Nephron (organoid): ENCODE data around the gene HHATL.

Experiments
- H3K27ac Mint-ChIP-seq, 3 experiments: 2 replicates each; pipeline ENCODE4 v1.8.0; 2020; ENCODE audit warnings: mixed read lengths in 3 of 3, mild to moderate bottlenecking in 2 of 3, moderate library complexity in 1 of 3
- H3K27me3 Mint-ChIP-seq: 2 replicates; pipeline ENCODE4 v1.8.0; 2021; ENCODE audit warnings: low read depth, mild to moderate bottlenecking, moderate library complexity, mixed read lengths
- H3K36me3 Mint-ChIP-seq: 2 replicates; pipeline ENCODE4 v1.8.0; 2020; ENCODE audit warnings: low read depth, mixed read lengths
- H3K4me1 Mint-ChIP-seq: 2 replicates; pipeline ENCODE4 v1.8.0; 2020; ENCODE audit warnings: mixed read lengths
- H3K4me3 Mint-ChIP-seq, 3 experiments: 2 replicates each; pipeline ENCODE4 v1.8.0; 2020; ENCODE audit warnings: mild to moderate bottlenecking in 3 of 3, mixed read lengths in 3 of 3, moderate library complexity in 2 of 3
- H3K9me3 Mint-ChIP-seq: 2 replicates; pipeline ENCODE4 v1.8.0; 2020; ENCODE audit warnings: mixed read lengths
- TF ChIP-seq, protein P1 (sequence below), 3 experiments: fragments of 200-600 bp; sonication (generic); IDR thresholded peaks; one replicate each; pipeline ENCODE4 v1.5.0; 2021; ENCODE audit warnings: antibody characterized with exemption in 3 of 3; ENCODE audit not compliant: unreplicated experiment in 3 of 3

Gene HHATL

DNA sequence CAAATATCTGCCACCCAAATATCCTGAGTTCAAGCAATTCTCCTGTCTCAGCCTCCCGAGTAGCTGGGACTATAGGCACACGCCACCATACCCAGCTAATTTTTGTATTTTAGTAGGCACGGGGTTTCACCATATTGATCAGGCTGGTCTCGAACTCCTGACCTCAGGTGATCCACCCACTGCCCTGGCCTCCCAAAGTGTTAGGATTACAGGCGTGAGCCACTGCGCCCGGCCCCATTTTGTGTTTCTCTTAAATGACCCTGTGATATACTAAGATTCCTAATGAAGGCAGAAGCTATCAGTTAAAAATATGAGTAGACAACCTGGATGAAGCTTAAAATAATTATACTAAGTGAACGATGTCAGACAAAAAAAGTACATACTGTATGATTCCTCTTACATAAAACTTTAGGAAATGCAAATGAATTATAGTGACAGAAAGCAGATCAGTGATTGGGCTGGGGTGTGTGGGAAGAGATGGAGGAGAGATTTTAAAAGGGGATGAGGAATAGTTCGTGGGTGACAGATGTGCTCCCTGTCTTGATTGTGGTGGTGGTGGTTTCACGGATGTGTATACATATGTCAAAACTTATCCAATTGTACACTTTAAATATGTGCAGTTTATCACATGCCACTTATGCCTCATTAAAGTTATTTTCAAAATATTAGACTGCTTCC is 21.1 kb downstream of the HHATL start:
- H3K27ac Mint-ChIP-seq, result no peak overlapping the region
- H3K4me3 Mint-ChIP-seq, result no peak overlapping the region
- TF ChIP-seq, protein P1, sequence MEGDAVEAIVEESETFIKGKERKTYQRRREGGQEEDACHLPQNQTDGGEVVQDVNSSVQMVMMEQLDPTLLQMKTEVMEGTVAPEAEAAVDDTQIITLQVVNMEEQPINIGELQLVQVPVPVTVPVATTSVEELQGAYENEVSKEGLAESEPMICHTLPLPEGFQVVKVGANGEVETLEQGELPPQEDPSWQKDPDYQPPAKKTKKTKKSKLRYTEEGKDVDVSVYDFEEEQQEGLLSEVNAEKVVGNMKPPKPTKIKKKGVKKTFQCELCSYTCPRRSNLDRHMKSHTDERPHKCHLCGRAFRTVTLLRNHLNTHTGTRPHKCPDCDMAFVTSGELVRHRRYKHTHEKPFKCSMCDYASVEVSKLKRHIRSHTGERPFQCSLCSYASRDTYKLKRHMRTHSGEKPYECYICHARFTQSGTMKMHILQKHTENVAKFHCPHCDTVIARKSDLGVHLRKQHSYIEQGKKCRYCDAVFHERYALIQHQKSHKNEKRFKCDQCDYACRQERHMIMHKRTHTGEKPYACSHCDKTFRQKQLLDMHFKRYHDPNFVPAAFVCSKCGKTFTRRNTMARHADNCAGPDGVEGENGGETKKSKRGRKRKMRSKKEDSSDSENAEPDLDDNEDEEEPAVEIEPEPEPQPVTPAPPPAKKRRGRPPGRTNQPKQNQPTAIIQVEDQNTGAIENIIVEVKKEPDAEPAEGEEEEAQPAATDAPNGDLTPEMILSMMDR (IDR thresholded peaks at IDR 0.05; ENCODE audit: unreplicated experiment in 3 of 3), result no peak
- peaks cover 11% of the 10 kb centered on the region for H3K9me3 Mint-ChIP-seq
- H3K4me1 Mint-ChIP-seq, result peaks cover 22% of the 10 kb centered on the region
- no peaks in the 10 kb centered on the region for H3K36me3 Mint-ChIP-seq
- H3K27me3 Mint-ChIP-seq, result peaks cover 9% of the 10 kb centered on the region

DNA sequence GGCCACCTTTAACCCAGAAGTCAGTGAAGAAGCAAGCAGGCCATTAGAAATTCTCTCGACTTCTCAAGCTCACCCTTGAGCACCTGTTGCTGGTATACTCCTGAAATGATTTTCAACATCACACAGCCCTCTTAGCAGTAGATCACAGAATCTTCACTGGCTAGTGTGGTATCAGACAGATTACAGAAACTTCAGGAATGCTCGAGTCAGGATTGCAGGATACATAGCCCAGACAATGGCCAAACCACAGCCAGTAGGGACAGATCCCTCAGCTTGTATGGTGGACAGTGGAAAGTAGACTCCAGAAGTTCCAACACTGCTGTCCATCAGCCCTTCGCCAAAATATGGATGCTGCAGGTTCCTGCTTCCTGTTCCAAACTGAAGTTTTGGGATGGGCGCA is 21.8 kb downstream of the HHATL start:
- no peak overlapping the region for H3K4me3 Mint-ChIP-seq
- peaks cover 22% of the 10 kb centered on the region for H3K4me1 Mint-ChIP-seq
- no peaks in the 10 kb centered on the region for H3K36me3 Mint-ChIP-seq
- no peak overlapping the region for H3K27ac Mint-ChIP-seq
- H3K9me3 Mint-ChIP-seq, result peaks cover 15% of the 10 kb centered on the region
- H3K27me3 Mint-ChIP-seq, result peaks cover 7% of the 10 kb centered on the region
- TF ChIP-seq, protein P1 (IDR thresholded peaks at IDR 0.05; ENCODE audit: unreplicated experiment in 3 of 3), result no peak

DNA sequence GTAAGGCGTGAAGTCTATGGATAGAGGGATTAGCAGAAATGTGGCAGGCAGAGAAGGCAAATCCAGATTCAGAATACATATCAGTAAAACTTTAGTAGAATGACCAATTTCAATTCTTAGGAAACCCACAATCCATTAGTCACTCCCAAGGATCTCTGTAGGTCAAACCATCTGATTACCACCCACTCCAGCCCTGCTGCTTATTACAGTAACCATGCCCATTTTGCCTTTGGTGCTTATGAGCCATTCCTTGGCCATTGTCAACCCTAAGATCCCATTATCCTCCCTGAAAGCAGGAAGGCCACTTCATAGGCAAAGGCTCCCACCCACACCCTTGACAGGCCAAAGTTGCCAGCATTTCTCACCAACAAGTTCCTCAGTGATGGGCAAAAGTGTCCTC is 22.3 kb downstream of the HHATL start:
- Mint-ChIP-seq H3K36me3 (no peaks in the 10 kb centered on the region), H3K27ac (no peak overlapping the region)

DNA sequence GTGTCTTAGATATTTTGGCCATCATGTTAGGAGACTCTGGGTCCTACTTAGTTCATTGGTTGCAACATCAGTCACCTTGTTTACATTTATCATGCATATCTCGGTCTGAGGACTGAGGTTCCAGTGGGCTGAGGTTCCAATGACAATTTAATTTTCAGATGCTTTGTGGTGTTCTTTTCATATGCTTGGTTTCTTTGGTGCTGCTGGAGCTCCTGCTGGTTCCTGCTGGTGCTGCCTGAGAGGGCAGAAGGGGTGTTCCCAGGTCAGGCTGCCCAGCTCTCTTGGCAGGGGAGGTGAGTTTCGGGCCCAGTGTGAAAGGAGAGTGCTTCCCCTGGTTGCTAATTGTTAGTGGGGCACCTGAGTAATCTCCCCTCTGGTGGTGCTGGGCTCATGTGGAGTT is 24.2 kb downstream of the HHATL start:
- H3K36me3 Mint-ChIP-seq, result no peaks in the 10 kb centered on the region
- no peak overlapping the region for H3K4me3 Mint-ChIP-seq
- peaks cover 15% of the 10 kb centered on the region for H3K9me3 Mint-ChIP-seq
- TF ChIP-seq, protein P1 (IDR thresholded peaks at IDR 0.05; ENCODE audit: unreplicated experiment in 3 of 3), result no peak
- H3K27ac Mint-ChIP-seq, result no peak overlapping the region
- peaks cover 12% of the 10 kb centered on the region for H3K4me1 Mint-ChIP-seq
- peaks cover 6% of the 10 kb centered on the region for H3K27me3 Mint-ChIP-seq

More for the DNA sequence above, 22.3 kb downstream of the HHATL start:
- H3K4me3 Mint-ChIP-seq, result no peak overlapping the region
- H3K4me1 Mint-ChIP-seq, result peaks cover 22% of the 10 kb centered on the region
- peaks cover 6% of the 10 kb centered on the region for H3K27me3 Mint-ChIP-seq
- TF ChIP-seq, protein P1 (IDR thresholded peaks at IDR 0.05; ENCODE audit: unreplicated experiment in 3 of 3), result no peak
- peaks cover 15% of the 10 kb centered on the region for H3K9me3 Mint-ChIP-seq

DNA sequence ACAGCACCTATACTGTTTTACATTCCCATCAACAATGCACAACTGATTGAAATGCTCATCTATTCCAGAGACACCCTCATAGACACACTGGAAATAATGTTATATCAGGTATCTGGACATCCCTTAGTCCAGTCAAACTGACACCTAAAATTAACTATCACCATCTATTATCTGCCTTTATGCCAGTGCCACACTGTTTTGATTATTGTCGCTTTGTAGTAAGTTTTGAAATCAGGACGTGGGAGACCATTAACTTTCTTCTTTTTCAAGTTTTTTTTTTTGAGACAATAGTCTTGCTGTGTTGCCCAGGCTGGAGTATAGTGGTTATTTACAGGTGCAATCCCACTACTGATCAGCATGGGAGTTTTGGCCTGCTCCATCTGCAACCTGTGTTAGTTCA is 26.7 kb downstream of the HHATL start:
- H3K4me3 Mint-ChIP-seq, result no peak overlapping the region
- H3K27ac Mint-ChIP-seq, result no peak overlapping the region
- H3K36me3 Mint-ChIP-seq, result no peaks in the 10 kb centered on the region
- H3K9me3 Mint-ChIP-seq, result peaks cover 15% of the 10 kb centered on the region
- TF ChIP-seq, protein P1 (IDR thresholded peaks at IDR 0.05; ENCODE audit: unreplicated experiment in 3 of 3), result no peak
- no peaks in the 10 kb centered on the region for H3K4me1 Mint-ChIP-seq
- H3K27me3 Mint-ChIP-seq, result peaks cover 6% of the 10 kb centered on the region

DNA sequence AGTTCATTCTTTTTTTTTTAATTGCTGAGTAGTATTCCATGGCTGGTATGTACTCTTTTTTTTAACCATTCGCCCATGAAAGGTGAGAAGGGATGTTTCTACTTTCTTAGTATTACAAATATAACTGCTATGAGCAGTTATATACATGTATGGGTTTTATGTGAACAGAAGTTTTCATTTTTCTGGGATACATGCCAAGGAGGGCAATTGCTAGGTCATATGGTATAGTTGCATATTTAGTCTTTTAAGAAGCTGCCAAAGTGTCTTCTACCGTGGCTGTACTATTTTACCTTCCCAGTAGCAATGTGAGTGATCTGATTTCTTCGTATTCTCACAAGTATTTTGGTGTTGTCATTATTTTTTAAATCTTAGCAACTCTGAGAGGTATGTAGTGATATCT is 28.5 kb downstream of the HHATL start:
- Mint-ChIP-seq H3K27ac (no peak overlapping the region), H3K4me3 (no peak overlapping the region), H3K27me3 (no peaks in the 10 kb centered on the region), H3K4me1 (no peaks in the 10 kb centered on the region), H3K36me3 (no peaks in the 10 kb centered on the region), H3K9me3 (peaks cover 15% of the 10 kb centered on the region)
- TF ChIP-seq, protein P1 (IDR thresholded peaks at IDR 0.05; ENCODE audit: unreplicated experiment in 3 of 3), result no peak
